NT2/D1 (cell line): ENCODE data around the gene DTNB.

ENCODE experiments used
- SUZ12 ChIP-seq: IDR thresholded peaks from 2 replicates; pipeline ENCODE4 v1.6.1; 2011; ENCODE audit not compliant: insufficient read length, insufficient read depth; ENCODE audit errors: extremely low read depth
- YY1 ChIP-seq: IDR thresholded peaks from 2 replicates; pipeline ENCODE4 v1.6.1; 2011; ENCODE audit not compliant: insufficient read length, insufficient read depth

DNA sequence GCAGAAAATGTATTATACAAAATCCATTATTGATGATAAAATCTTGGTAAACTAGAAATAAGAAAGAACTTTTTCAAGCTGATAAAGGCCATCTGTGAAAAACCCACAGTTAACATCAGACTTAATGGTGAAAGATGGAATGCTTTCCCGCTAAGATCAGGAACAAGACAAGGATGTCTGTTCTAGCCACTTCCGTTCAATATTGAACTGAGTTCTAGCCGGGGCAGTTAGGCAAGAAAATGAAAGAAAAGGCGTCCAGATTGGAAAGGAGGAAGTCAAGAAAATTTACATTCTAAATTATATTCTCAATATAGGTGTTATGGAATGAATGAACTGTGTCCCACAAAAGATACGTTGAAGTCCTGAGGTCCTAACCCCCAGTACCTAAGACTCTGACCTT, 39.1 kb upstream of the DTNB start:
- TF ChIP-seq YY1: no peak
- no peak for TF ChIP-seq SUZ12
